Bronchial epithelial cell (primary cell): ENCODE results near the gene SYTL1. TPM values are rescaled to one million over a fixed set of nuclear protein-coding genes. Genes with fewer than 3 reads are reported as not detected.

Source experiments
- DNase-seq: peaks from one replicate; pipeline ENCODE4 v3.0.0-alpha.2; 2010; ENCODE audit warnings: low read depth
- FAIRE-seq: peaks from 2 replicates; lab custom pipeline; 2011; peaks lifted over from hg19 to GRCh38; lab: Jason Lieb, UNC
- H3K27me3 ChIP-seq: 2 replicates; pipeline ENCODE4 v1.5.1; 2011; ENCODE audit warnings: low read length; ENCODE audit not compliant: control insufficient read depth, insufficient read depth
- H3K36me3 ChIP-seq: 2 replicates; pipeline ENCODE4 v1.5.1; 2011; ENCODE audit warnings: low read length; ENCODE audit not compliant: control insufficient read depth, insufficient read depth
- H3K4me3 ChIP-seq: 2 replicates; pipeline ENCODE4 v1.5.1; 2011; ENCODE audit warnings: mild to moderate bottlenecking, low read depth, low read length, control low read depth
- CTCF ChIP-seq: IDR thresholded peaks from 2 replicates; pipeline ENCODE4 v1.5.1; 2011; ENCODE audit warnings: mild to moderate bottlenecking, moderate library complexity, low read length, control low read depth, inconsistent platforms; ENCODE audit not compliant: insufficient read depth, severe bottlenecking
- total RNA-seq: library from RNA; depleted of rRNA; stranded (reverse); fragments of >200 nt; gene quantifications from 2 replicates; pipeline ENCODE4 v1.2.1, GENCODE V29; 2014

Gene SYTL1
- total RNA-seq, 1 donor from 2014 or later = 31.9 TPM

- Histone ChIP-seq H3K4me3 (no peak overlapping the region), H3K36me3 (peaks cover 1% of the 10 kb centered on the region), H3K27me3 (no peaks in the 10 kb centered on the region)
- no peak for FAIRE-seq
- DNase-seq = no peak
- no peak for TF ChIP-seq CTCF
These were observed 39.2 kb upstream of the SYTL1 start for GRCh38 chr1:27302612-27303011.

GRCh38 chr1:27303509-27303908, 38.3 kb upstream of the SYTL1 start:
- Histone ChIP-seq H3K36me3 (peaks cover 1% of the 10 kb centered on the region), H3K27me3 (no peaks in the 10 kb centered on the region), H3K4me3 (no peak overlapping the region)
- no peak for FAIRE-seq
- no peak for TF ChIP-seq CTCF
- no peak for DNase-seq

GRCh38 chr1:27306071-27306470, 35.8 kb upstream of the SYTL1 start:
- DNase-seq (no peak), FAIRE-seq (no peak)
- no peak for TF ChIP-seq CTCF
- Histone ChIP-seq H3K36me3 (peaks cover 1% of the 10 kb centered on the region), H3K27me3 (no peaks in the 10 kb centered on the region), H3K4me3 (no peak overlapping the region)

- peak; percentile 35 for TF ChIP-seq CTCF
- Histone ChIP-seq H3K27me3 (no peaks in the 10 kb centered on the region), H3K4me3 (no peak overlapping the region), H3K36me3 (peaks cover 1% of the 10 kb centered on the region)
- no peak for FAIRE-seq
- no peak for DNase-seq
These were observed 34.7 kb upstream of the SYTL1 start for GRCh38 chr1:27306892-27307761.

- FAIRE-seq (no peak), DNase-seq (no peak)
- no peak for TF ChIP-seq CTCF
- H3K36me3 ChIP-seq = peaks cover 1% of the 10 kb centered on the region
- H3K4me3 ChIP-seq = no peak overlapping the region
- H3K27me3 ChIP-seq = no peaks in the 10 kb centered on the region
These were observed 33.8 kb upstream of the SYTL1 start for GRCh38 chr1:27307874-27308598.
